Adipose tissue (tissue), 3 donors: ENCODE measurements around the gene PCLO. TPM values are rescaled to one million over a fixed set of nuclear protein-coding genes. Genes with fewer than 3 reads are reported as not detected.

Experiments
- H3K27ac ChIP-seq: one replicate; pipeline ENCODE4 v1.5.1; 2013; ENCODE audit warnings: low read depth, low read length
- WGBS, 3 donors: extraction: QIAGEN DNeasy Blood & Tissue Kit; methylation state at CpG; one replicate each; pipeline ENCODE4 v1.1.7; 2013; 5-methylcytosine and 5-hydroxymethylcytosine counted together
- polyA plus RNA-seq, 3 donors: library from polyadenylated mRNA; stranded (reverse); fragments of 200-250 nt; gene quantifications; one replicate each; pipeline ENCODE4 v1.2.3, GENCODE V29; 2013
- donor health status: healthy with polysubstance abuse.
- donor health status: Bipolar disorder and iron deficiency.
- donor health status: healthy.

The PCLO gene
- polyA plus RNA-seq, 3 donors, result under 0.01 to 1.4 (median 0.55) TPM

DNA sequence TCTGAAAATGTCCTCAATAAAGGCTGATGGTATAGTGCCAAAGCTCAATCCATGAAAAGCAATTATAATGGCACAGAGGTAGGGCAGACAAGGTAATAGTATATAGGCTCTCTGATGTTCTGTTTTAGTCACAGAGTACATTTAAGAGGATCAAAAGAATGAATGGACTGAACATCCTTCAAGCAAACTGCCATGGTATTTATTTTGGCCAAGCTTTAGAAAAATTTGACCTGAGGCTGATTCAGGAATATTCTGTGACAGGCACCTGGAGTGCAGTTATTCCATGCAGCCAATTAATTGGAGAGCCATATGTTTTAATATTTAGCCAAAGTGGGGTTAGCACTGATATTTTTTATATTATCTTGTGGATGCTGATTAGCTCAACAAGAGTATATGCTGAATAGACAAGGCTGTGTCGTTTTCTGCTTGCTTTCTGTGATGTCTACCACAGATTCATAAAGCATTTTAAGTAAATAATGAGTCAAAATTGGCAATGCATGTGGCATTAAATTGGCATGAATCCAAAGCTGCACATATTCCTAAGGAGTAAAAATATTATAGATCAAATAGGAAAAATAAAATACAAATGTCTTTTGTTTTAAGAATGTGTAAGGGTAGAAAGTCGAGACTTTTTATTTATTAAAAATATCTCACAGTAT, 177.4 kb downstream of the PCLO start:
- H3K27ac ChIP-seq, result no peak overlapping the region
- WGBS, 3 donors, result 56 to 62% (median 57%) methylated on average over 2 of the region's 2 CpGs

GRCh38 chr7:82980130-82980788, 182.4 kb downstream of the PCLO start:
- H3K27ac ChIP-seq, result no peak overlapping the region
- WGBS, 3 donors, result 66 to 82% (median 67%) methylated on average over 4 of the region's 4 CpGs

- no peak overlapping the region for H3K27ac ChIP-seq
- 69 to 85% (median 84%) methylated on average over 2 of the region's 2 CpGs for WGBS, 3 donors
Observed at GRCh38 chr7:82975811-82976468, 186.7 kb downstream of the PCLO start.

DNA sequence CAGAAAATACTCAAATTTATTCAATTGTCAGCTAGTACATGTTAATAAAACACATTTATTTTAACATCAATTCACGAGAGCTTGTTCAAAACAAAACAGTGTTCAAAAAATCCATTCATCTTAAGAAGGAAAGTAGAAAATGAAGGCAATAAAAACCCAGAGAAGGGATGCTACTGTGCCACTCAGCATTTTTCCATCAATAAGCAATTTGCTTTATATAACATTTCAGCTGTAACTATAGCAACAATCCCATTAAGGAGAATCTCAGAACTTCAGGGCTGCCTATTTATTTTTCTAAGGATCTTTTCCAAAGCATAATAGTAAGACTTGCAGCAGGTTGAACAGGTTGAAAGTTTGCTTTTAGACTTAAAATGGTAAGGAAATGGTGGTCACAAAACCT, 190.5 kb downstream of the PCLO start:
- no peak overlapping the region for H3K27ac ChIP-seq
- WGBS, 3 donors, result 68 to 84% (median 72%) methylated on average over 1 of the region's 1 CpG

GRCh38 chr7:82965088-82966036, 197.3 kb downstream of the PCLO start:
- 92% methylated on average over 2 of the region's 2 CpGs for WGBS, 3 donors
- H3K27ac ChIP-seq, result no peak overlapping the region

GRCh38 chr7:82964150-82964882, 198.4 kb downstream of the PCLO start:
- WGBS, 3 donors, result 89 to 97% (median 94%) methylated on average over 1 of the region's 1 CpG
- no peak overlapping the region for H3K27ac ChIP-seq

- H3K27ac ChIP-seq, result no peak overlapping the region
- 72 to 84% (median 73%) methylated on average over 3 of the region's 3 CpGs for WGBS, 3 donors
Observed at GRCh38 chr7:82961240-82961639, 201.4 kb downstream of the PCLO start.

- H3K27ac ChIP-seq, result no peak overlapping the region
- 64 to 77% (median 69%) methylated on average over 2 of the region's 2 CpGs for WGBS, 3 donors
Observed at GRCh38 chr7:82959528-82959927, 203.2 kb downstream of the PCLO start.

- WGBS, 3 donors, result 72% methylated on average over 1 of the region's 1 CpG
- H3K27ac ChIP-seq, result no peak overlapping the region
Observed at GRCh38 chr7:82957521-82957920, 205.2 kb downstream of the PCLO start.

DNA sequence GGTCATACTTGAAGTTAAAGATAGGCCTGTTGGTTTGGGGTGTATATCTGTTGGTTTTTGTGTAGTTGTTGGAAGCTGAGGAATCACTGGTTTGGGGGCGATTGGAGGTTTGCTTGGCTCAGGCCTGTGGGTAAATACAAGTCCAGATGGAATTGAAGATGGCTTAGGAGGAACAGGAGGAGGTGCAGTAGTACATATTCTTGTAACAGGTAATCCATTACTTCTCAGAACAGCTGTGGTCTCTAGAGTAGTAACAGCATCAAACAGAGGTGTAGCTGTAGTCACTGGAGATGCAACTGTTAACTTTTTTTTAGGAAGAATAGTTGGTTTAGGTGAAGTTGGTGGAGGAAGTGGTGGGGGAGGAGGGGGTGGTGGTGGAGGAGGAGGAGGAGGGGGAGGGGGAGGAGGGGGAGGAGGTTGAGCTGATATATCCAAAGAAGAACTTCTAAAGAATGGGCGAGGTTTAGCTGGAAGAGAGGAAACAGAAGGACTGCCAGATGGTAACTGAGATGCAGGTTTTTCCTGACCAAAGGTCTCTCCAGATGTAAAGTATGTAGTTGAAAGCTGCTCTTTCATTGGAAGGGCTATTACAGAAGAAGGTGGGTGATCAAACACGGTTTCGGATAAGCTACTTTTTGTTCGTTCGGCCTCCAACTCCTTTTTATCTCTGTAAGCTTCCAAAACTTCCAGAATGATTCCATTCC, 209.2 kb downstream of the PCLO start:
- H3K27ac ChIP-seq, result no peak overlapping the region
- 85 to 93% (median 89%) methylated on average over 6 of the region's 6 CpGs for WGBS, 3 donors

- no peak overlapping the region for H3K27ac ChIP-seq
- 84 to 92% (median 86%) methylated on average over 4 of the region's 4 CpGs for WGBS, 3 donors
Observed at GRCh38 chr7:82950436-82950835, 212.2 kb downstream of the PCLO start.

GRCh38 chr7:82945480-82945879, 217.2 kb downstream of the PCLO start:
- WGBS, 3 donors, result 69 to 84% (median 73%) methylated on average over 3 of the region's 3 CpGs
- no peak overlapping the region for H3K27ac ChIP-seq

DNA sequence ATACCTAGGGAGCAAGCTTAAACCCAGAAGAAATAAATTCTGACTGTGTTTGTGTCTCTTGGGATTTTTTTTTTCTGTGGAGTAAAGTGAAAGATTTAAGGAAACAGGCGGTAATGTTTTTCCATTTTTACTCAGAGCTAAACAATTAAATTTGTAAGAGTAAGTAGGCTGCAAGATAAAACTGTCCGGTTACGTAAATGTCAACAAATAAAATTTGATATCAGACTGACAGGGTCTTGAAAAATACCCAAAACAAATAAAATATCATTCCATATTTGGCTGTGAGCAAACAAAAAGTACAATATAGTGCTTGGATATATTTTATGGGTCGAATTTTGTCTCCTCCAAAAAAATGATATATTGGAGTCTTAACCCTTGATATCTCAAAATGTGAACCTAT, 217.6 kb downstream of the PCLO start:
- 23 to 78% (median 69%) methylated on average over 4 of the region's 4 CpGs for WGBS, 3 donors
- H3K27ac ChIP-seq, result no peak overlapping the region

GRCh38 chr7:82932516-82932915, 230.2 kb downstream of the PCLO start:
- 80 to 83% (median 83%) methylated on average over 1 of the region's 1 CpG for WGBS, 3 donors
- no peak overlapping the region for H3K27ac ChIP-seq

DNA sequence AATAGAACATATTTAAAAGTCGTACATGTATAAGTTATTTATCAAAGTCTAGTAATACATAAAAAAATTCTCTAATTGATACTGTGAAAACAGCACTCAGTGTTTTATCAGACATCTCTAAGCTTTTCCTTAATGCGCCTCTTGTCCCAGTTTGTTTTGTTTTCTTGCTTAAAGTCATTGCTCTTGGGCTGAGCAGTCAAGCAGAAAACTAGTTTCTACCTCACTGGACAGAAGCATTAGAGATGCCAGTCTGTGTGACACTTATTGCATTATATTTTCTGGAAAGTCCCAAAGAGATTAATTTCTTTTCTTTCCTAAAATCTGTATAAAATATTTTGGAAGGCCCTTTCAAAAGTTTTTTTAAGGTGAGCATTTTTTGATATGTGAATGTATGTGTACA, 236.2 kb downstream of the PCLO start:
- WGBS, 3 donors, result 86 to 94% (median 90%) methylated on average over 2 of the region's 2 CpGs
- H3K27ac ChIP-seq, result no peak overlapping the region

DNA sequence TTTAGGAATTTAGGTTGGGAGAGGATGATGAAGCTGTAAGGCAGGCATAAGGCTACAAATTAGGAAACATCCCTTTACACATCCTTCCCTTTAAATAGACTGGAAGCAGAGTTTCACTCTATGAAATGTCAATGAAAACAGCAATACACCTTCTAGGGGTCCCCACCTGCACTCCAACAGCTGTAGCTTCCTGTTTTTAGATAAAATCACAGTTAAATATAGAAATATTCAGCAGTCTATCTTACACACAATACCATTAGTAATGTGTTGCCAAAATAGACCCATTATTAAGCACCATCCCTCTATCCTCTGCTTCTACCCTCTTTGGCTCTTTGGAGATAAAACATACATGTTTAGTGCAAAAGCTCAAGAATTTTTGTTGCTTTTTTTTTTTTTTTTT, 237.4 kb downstream of the PCLO start:
- H3K27ac ChIP-seq, result no peak overlapping the region

GRCh38 chr7:82906502-82906901, 256.2 kb downstream of the PCLO start:
- no peak overlapping the region for H3K27ac ChIP-seq
- 48 to 94% (median 92%) methylated on average over 1 of the region's 1 CpG for WGBS, 3 donors

- H3K27ac ChIP-seq, result no peak overlapping the region
- 73 to 80% (median 75%) methylated on average over 3 of the region's 3 CpGs for WGBS, 3 donors
Observed at GRCh38 chr7:82904871-82905270, 257.8 kb downstream of the PCLO start.
